LNCaP clone FGC (cell line): ENCODE results near the gene APOLD1.
"Not testable (repeated sequence)": the region's sequence is repeated elsewhere in the genome, so short reads cannot be mapped to it uniquely, and the experiment has no call there.

Experiments
- DNase-seq: peaks from one replicate; pipeline ENCODE4 v3.0.0-alpha.2; 2011; ENCODE audit warnings: low read depth
- H3K4me3 ChIP-seq: 2 replicates; pipeline ENCODE4 v1.5.1; 2011; ENCODE audit warnings: mild to moderate bottlenecking, low read depth, low read length, control low read depth
- CTCF ChIP-seq: IDR thresholded peaks from 2 replicates; pipeline ENCODE4 v1.5.1; 2012; ENCODE audit warnings: mild to moderate bottlenecking; ENCODE audit not compliant: control insufficient read depth, insufficient read depth; ENCODE audit errors: extremely low read depth

Gene APOLD1

GRCh38 chr12:12839003-12839395 is 53.5 kb downstream of the APOLD1 start:
- H3K4me3 ChIP-seq, result no peak overlapping the region
- no peak for TF ChIP-seq CTCF
- DNase-seq, result no peak

GRCh38 chr12:12839439-12839838 is 54.0 kb downstream of the APOLD1 start:
- DNase-seq, H3K4me3 ChIP-seq: not testable (repeated sequence)

- TF ChIP-seq CTCF, result no peak
- no peak overlapping the region for H3K4me3 ChIP-seq
- DNase-seq, result no peak
These were observed 54.6 kb downstream of the APOLD1 start for GRCh38 chr12:12839873-12840579.

- no peak for DNase-seq
- no peak overlapping the region for H3K4me3 ChIP-seq
- TF ChIP-seq CTCF, result no peak
These were observed 55.1 kb downstream of the APOLD1 start for GRCh38 chr12:12840580-12840899.
